H1 (cell line): ENCODE measurements around the gene PLEKHS1. TPM values are rescaled to one million over a fixed set of nuclear protein-coding genes. Genes with fewer than 3 reads are reported as not detected.
"Not testable (repeated sequence)": the region's sequence is repeated elsewhere in the genome, so short reads cannot be mapped to it uniquely, and the experiment has no call there.

Experiments
- CTCF ChIA-PET: fragments of 300-600 bp; sonication (Branson Sonifier 250); formaldehyde crosslinking; loops from one replicate; lab custom pipeline; 2021; ENCODE audit not compliant: partially characterized antibody; lab: Charles Lee
- POLR2A ChIA-PET: fragments of 300-600 bp; sonication (Branson Sonifier 250); formaldehyde crosslinking; loops from one replicate; lab custom pipeline; 2021; ENCODE audit warnings: inconsistent platforms; ENCODE audit not compliant: partially characterized antibody; lab: Charles Lee
- DNase-seq, 2 experiments: peaks; one replicate each; pipeline versions ENCODE4 v3.0.0 to v3.0.0-alpha.2; 2010 to 2022; ENCODE audit warnings: low spot score in 2 of 2, low read depth in 1 of 2, mixed read lengths in 1 of 2
- FAIRE-seq: peaks from 2 replicates; lab custom pipeline; 2011; peaks lifted over from hg19 to GRCh38; lab: Jason Lieb, UNC
- H2AFZ ChIP-seq: 2 replicates; pipeline ENCODE4 v1.8.1; 2012; ENCODE audit warnings: low read length, inconsistent platforms
- H2AK5ac ChIP-seq: 2 replicates; pipeline ENCODE4 v1.6.1; 2013; ENCODE audit warnings: low read depth, low read length
- H2BK120ac ChIP-seq: replicated peaks from 2 replicates; pipeline ENCODE3; 2013; ENCODE audit warnings: low read depth, low read length, inconsistent platforms
- H2BK12ac ChIP-seq: 2 replicates; pipeline ENCODE4 v1.6.1; 2013; ENCODE audit warnings: low read depth, low read length
- H2BK15ac ChIP-seq: 2 replicates; pipeline ENCODE4 v1.6.1; 2013; ENCODE audit warnings: low read length
- H2BK20ac ChIP-seq: 2 replicates; pipeline ENCODE4 v1.6.1; 2013; ENCODE audit warnings: low read length
- H2BK5ac ChIP-seq: 2 replicates; pipeline ENCODE4 v1.6.1; 2013; ENCODE audit warnings: low read depth, low read length
- H3K14ac ChIP-seq: 2 replicates; pipeline ENCODE4 v1.6.1; 2013; ENCODE audit warnings: inconsistent platforms; ENCODE audit not compliant: insufficient read length
- H3K18ac ChIP-seq: 2 replicates; pipeline ENCODE4 v1.6.1; 2013; ENCODE audit warnings: low read length; ENCODE audit errors: extremely low read depth
- H3K23ac ChIP-seq: 2 replicates; pipeline ENCODE4 v1.6.1; 2013; ENCODE audit warnings: inconsistent platforms; ENCODE audit not compliant: insufficient read length
- H3K23me2 ChIP-seq: 2 replicates; pipeline ENCODE4 v1.6.1; 2013; ENCODE audit warnings: low read depth, low read length
- H3K27ac ChIP-seq: 2 replicates; pipeline ENCODE4 v1.6.1; 2011; ENCODE audit warnings: low read depth, low read length, inconsistent platforms
- H3K27me3 ChIP-seq, 4 experiments: replicated peaks in 1 of 4; 1 replicate in 1 of 4; 2 replicates in 3 of 4; pipeline versions ENCODE4 v1.6.1 to v1.8.1; 2011 to 2013; ENCODE audit warnings: low read length in 3 of 4, mild to moderate bottlenecking in 3 of 4, inconsistent platforms in 2 of 4, mixed read lengths in 2 of 4, moderate library complexity in 1 of 4; ENCODE audit not compliant: control insufficient read depth in 3 of 4, insufficient read depth in 3 of 4; ENCODE audit errors: extremely low read depth in 1 of 4
- H3K36me3 ChIP-seq, 4 experiments: 2 replicates each; pipeline versions ENCODE4 v1.6.1 to v1.8.1; 2011 to 2013; ENCODE audit warnings: mild to moderate bottlenecking in 4 of 4, low read length in 3 of 4, moderate library complexity in 2 of 4, control low read depth in 1 of 4, inconsistent platforms in 1 of 4; ENCODE audit not compliant: insufficient read depth in 4 of 4, control insufficient read depth in 2 of 4
- H3K4ac ChIP-seq: replicated peaks from 2 replicates; pipeline ENCODE3; 2013; ENCODE audit warnings: low read length, low read depth, mixed read lengths, inconsistent platforms; ENCODE audit not compliant: insufficient read length
- H3K4me1 ChIP-seq, 4 experiments: replicated peaks in 1 of 4; 1 replicate in 1 of 4; 2 replicates in 3 of 4; pipeline versions ENCODE4 v1.6.1 to v1.8.1; 2011 to 2013; ENCODE audit warnings: low read length in 3 of 4, inconsistent platforms in 2 of 4, mixed read lengths in 1 of 4; ENCODE audit not compliant: insufficient read depth in 4 of 4, control insufficient read depth in 3 of 4
- H3K4me2 ChIP-seq, 2 experiments: 2 replicates each; pipeline versions ENCODE4 v1.6.1 to v1.8.1; 2011 to 2013; ENCODE audit warnings: low read depth in 2 of 2, low read length in 2 of 2, control low read depth in 1 of 2, inconsistent platforms in 1 of 2, mild to moderate bottlenecking in 1 of 2; ENCODE audit not compliant: insufficient read depth in 1 of 2
- H3K4me3 ChIP-seq, 4 experiments: fragments of 200-600, 300-600 bp in 1 of 4; sonication (generic), shearing (Covaris generic), sonication (Bioruptor Twin) in 1 of 4; 2 replicates each; pipeline versions ENCODE4 v1.5.1 to v1.8.1; 2011 to 2016; ENCODE audit warnings: low read length in 4 of 4, low read depth in 3 of 4, control low read depth in 2 of 4, inconsistent platforms in 2 of 4, mild to moderate bottlenecking in 2 of 4, mixed read lengths in 1 of 4, moderate library complexity in 1 of 4; ENCODE audit not compliant: insufficient read depth in 2 of 4; ENCODE audit errors: extremely low read depth in 1 of 4
- H3K56ac ChIP-seq: replicated peaks from 2 replicates; pipeline ENCODE3; 2013; ENCODE audit warnings: low read depth, mild to moderate bottlenecking, mixed read lengths, low read length, inconsistent platforms; ENCODE audit not compliant: insufficient read length
- H3K79me1 ChIP-seq: 2 replicates; pipeline ENCODE4 v1.6.1; 2013; ENCODE audit warnings: low read depth, low read length, control low read depth
- H3K79me2 ChIP-seq, 2 experiments: 2 replicates each; pipeline versions ENCODE4 v1.6.1 to v1.8.1; 2012 to 2013; ENCODE audit warnings: low read length in 2 of 2, mild to moderate bottlenecking in 2 of 2, inconsistent platforms in 1 of 2; ENCODE audit not compliant: insufficient read depth in 2 of 2, control insufficient read depth in 1 of 2
- H3K9ac ChIP-seq, 4 experiments: replicated peaks in 1 of 4; 1 replicate in 1 of 4; 2 replicates in 3 of 4; pipeline versions ENCODE4 v1.6.1 to v1.8.1; 2011 to 2013; ENCODE audit warnings: low read depth in 3 of 4, low read length in 3 of 4, control low read depth in 2 of 4, mild to moderate bottlenecking in 2 of 4, moderate library complexity in 2 of 4, inconsistent platforms in 1 of 4; ENCODE audit errors: extremely low read depth in 1 of 4
- H3K9me3 ChIP-seq, 2 experiments: 2 replicates each; pipeline versions ENCODE4 v1.6.1 to v1.8.1; 2012 to 2013; ENCODE audit warnings: mild to moderate bottlenecking in 2 of 2, moderate library complexity in 2 of 2, control low read depth in 1 of 2, inconsistent platforms in 1 of 2, low read depth in 1 of 2, low read length in 1 of 2, mixed read lengths in 1 of 2; ENCODE audit not compliant: insufficient read depth in 2 of 2
- H4K20me1 ChIP-seq, 2 experiments: replicated peaks in 1 of 2; 2 replicates each; pipeline versions ENCODE3 to v1.8.1; 2011 to 2013; ENCODE audit warnings: inconsistent platforms in 2 of 2, low read length in 2 of 2, mild to moderate bottlenecking in 1 of 2; ENCODE audit not compliant: insufficient read depth in 2 of 2, control insufficient read depth in 1 of 2
- H4K5ac ChIP-seq: 2 replicates; pipeline ENCODE4 v1.6.1; 2013; ENCODE audit warnings: low read length, low read depth, mixed read lengths, inconsistent platforms; ENCODE audit not compliant: insufficient read length
- H4K8ac ChIP-seq: 2 replicates; pipeline ENCODE4 v1.8.0; 2013; ENCODE audit warnings: mild to moderate bottlenecking, moderate library complexity, low read length, inconsistent platforms; ENCODE audit not compliant: insufficient read depth; ENCODE audit errors: extremely low read depth
- H4K91ac ChIP-seq: replicated peaks from 2 replicates; pipeline ENCODE3; 2013; ENCODE audit warnings: low read length, mixed read lengths, inconsistent platforms; ENCODE audit not compliant: insufficient read length
- WGBS, 2 experiments: shearing (Covaris generic) in 1 of 2; methylation state at CpG; one replicate each; pipeline versions ENCODE4 v1.1.6 to v1.1.7; 2013 to 2015; ENCODE audit warnings: low lambda C conversion rate in 2 of 2, mixed read lengths in 2 of 2, inconsistent platforms in 1 of 2, low coverage in 1 of 2, missing lambda C conversion rate in 1 of 2; ENCODE audit not compliant: insufficient replicate concordance in 2 of 2, insufficient coverage in 1 of 2, insufficient read length in 1 of 2; ENCODE audit errors: extremely low coverage in 1 of 2, missing lambda C conversion rate in 1 of 2; 5-methylcytosine and 5-hydroxymethylcytosine counted together
- polyA plus RNA-seq, 7 experiments: library from polyadenylated mRNA; depleted of rRNA in 3 of 7; stranded (reverse) in 5 of 7; unstranded in 2 of 7; fragments of >200 nt in 5 of 7; fragments of 200-250 nt in 2 of 7; gene quantifications; 1 replicate in 5 of 7; 2 replicates in 1 of 7; 4 replicates in 1 of 7; pipeline versions ENCODE4 v1.2.1 to v1.2.3, GENCODE V29; 2011 to 2013; ENCODE audit warnings: missing spikeins in 2 of 7, mixed read lengths in 2 of 7
- total RNA-seq: library from RNA; stranded (reverse); fragmentation: NEBNext Ultra II Directional; extraction: Animal tissue kit (Norgen Biotek cat#: 25700); gene quantifications from 2 replicates; pipeline ENCODE4 v1.2.1, GENCODE V29; 2021

Gene PLEKHS1
- total and polyA plus RNA-seq, 2 of the 8 experiments (the other 6 are each of a cell fraction or from before 2014, with no cell fraction given), result not detected

DNA sequence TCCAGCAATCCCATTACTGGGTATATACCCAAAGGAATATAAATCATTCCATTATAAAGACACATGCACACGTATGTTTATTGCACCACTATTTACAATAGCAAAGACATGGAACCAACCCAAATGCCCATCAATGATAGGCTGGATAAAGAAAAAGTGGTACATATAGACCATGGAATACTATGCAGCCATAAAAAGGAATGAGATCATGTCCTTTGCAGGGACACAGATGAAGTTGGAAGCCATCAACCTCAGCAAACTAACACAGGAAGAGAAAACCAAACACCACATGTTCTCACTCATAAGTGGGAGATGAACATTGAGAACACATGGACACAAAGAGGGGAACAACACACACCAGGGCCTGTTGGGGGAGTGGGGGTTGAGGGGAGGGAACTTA is 63.2 kb downstream of the PLEKHS1 start:
- H3K4me1 ChIP-seq, H2BK12ac ChIP-seq, DNase-seq, H3K4me2 ChIP-seq, FAIRE-seq, POLR2A ChIA-PET, H2BK5ac ChIP-seq, H3K27me3 ChIP-seq, H3K56ac ChIP-seq, H2AFZ ChIP-seq, H4K5ac ChIP-seq, H3K4ac ChIP-seq, H2BK15ac ChIP-seq, H3K79me1 ChIP-seq, H3K27ac ChIP-seq, H3K14ac ChIP-seq, H2BK120ac ChIP-seq, H2BK20ac ChIP-seq, H3K23ac ChIP-seq, H3K9me3 ChIP-seq, H3K36me3 ChIP-seq, H4K8ac ChIP-seq, H3K9ac ChIP-seq, H3K4me3 ChIP-seq, H3K79me2 ChIP-seq, H2AK5ac ChIP-seq, H4K20me1 ChIP-seq, CTCF ChIA-PET, H4K91ac ChIP-seq, H3K18ac ChIP-seq, H3K23me2 ChIP-seq: not testable (repeated sequence)
- WGBS, 2 experiments, result 100% methylated on average over 1 of the region's 1 CpG; no CpG with 5 or more reads in 1 of the 2 experiments
